ENCODE results near the gene MED22.
A peak's percentile ranks its signal among the peaks of the same experiment; 100 is the strongest.
"Not testable (repeated sequence)": the region's sequence is repeated elsewhere in the genome, so short reads cannot be mapped to it uniquely, and the experiment has no call there.

The MED22 gene

GRCh38 chr9:133347985-133348717, at the start of gene MED22, which contains the start of gene RPL7A:
Gene MED22, minus strand, starts transcription at chr9:133348131. Its CDS starts 1,469 bp downstream, at chr9:133346662.
Gene RPL7A, plus strand, starts transcription at chr9:133348218. Its CDS starts 26 bp downstream, at chr9:133348244.
- peak within 1 kb of the TSS; percentile 96 to 99 for H3K4me3 Mint-ChIP-seq
- DNase-seq (peak; percentile 91 to 95), ATAC-seq (peak; percentile 85)
- no peaks in the 10 kb centered on the region for H3K27me3 Mint-ChIP-seq
- H3K27ac Mint-ChIP-seq: peak within 1 kb of the TSS; percentile 100
- peaks cover 57% of the 10 kb centered on the region for H3K4me1 Mint-ChIP-seq
- H3K9me3 Mint-ChIP-seq: no peaks in the 10 kb centered on the region

- H3K4me3 Mint-ChIP-seq: no peak overlapping the region
- H3K27ac Mint-ChIP-seq: no peak overlapping the region
- no peaks in the 10 kb centered on the region for H3K4me1 Mint-ChIP-seq
- no peaks in the 10 kb centered on the region for H3K9me3 Mint-ChIP-seq
- no peak for DNase-seq
- no peak for ATAC-seq
- peaks cover 12% of the 10 kb centered on the region for H3K27me3 Mint-ChIP-seq
Observed at GRCh38 chr9:133397370-133397769, 49.4 kb upstream of the MED22 start.

GRCh38 chr9:133396952-133397351, 49.0 kb upstream of the MED22 start:
- no peak overlapping the region for H3K4me3 Mint-ChIP-seq
- ATAC-seq (peak; percentile 37), DNase-seq (no peak)
- H3K9me3 Mint-ChIP-seq: no peaks in the 10 kb centered on the region
- H3K27ac Mint-ChIP-seq: no peak overlapping the region
- H3K27me3 Mint-ChIP-seq: peaks cover 12% of the 10 kb centered on the region
- no peaks in the 10 kb centered on the region for H3K4me1 Mint-ChIP-seq

GRCh38 chr9:133394687-133395271, 46.8 kb upstream of the MED22 start:
- ATAC-seq (no peak), DNase-seq (no peak)
- H3K27ac Mint-ChIP-seq: peak overlapping the region in 1 of 2 donors; percentile 85
- H3K9me3 Mint-ChIP-seq: no peaks in the 10 kb centered on the region
- H3K4me3 Mint-ChIP-seq: no peak overlapping the region
- no peaks in the 10 kb centered on the region for H3K4me1 Mint-ChIP-seq
- H3K27me3 Mint-ChIP-seq: peaks cover 26% of the 10 kb centered on the region

DNA sequence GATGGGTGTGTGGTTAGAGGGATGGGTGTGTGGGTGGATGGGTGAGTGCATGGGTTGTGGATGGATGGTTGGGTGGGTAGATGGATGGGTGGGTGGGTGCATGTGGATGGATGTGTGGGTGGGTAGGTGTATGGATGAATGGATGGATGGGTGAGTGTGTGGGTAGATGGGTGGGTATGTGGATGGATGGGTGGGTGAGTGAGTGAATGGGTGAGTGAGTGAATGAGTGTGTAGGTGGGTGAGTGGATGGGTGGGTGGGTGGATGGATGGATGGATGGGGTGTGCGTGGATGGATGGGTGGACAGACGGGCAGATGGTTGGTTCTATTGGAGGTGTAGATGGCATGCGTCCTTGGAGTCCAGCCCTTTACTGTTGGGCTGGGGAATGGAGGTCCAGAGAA, 45.5 kb upstream of the MED22 start:
- Mint-ChIP-seq H3K27me3 (peaks cover 32% of the 10 kb centered on the region), H3K4me1 (no peaks in the 10 kb centered on the region), H3K9me3 (no peaks in the 10 kb centered on the region), H3K4me3 (no peak overlapping the region), H3K27ac (no peak overlapping the region)
- no peak for DNase-seq
- peak; percentile 27 for ATAC-seq

- not testable (repeated sequence) for H3K4me3 Mint-ChIP-seq, ATAC-seq, H3K9me3 Mint-ChIP-seq, DNase-seq, H3K4me1 Mint-ChIP-seq, H3K27ac Mint-ChIP-seq
- peaks cover 32% of the 10 kb centered on the region for H3K27me3 Mint-ChIP-seq
Observed at GRCh38 chr9:133392308-133392707, 44.4 kb upstream of the MED22 start.

DNA sequence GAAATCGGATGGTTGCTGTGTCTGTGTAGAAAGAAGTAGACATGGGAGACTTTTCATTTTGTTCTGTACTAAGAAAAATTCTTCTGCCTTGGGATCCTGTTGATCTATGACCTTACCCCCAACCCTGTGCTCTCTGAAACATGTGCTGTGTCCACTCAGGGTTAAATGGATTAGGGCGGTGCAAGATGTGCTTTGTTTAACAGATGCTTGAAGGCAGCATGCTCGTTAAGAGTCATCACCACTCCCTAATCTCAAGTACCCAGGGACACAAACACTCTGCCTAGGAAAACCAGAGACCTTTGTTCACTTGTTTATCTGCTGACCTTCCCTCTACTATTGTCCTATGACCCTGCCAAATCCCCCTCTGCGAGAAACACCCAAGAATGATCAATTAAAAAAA, 43.5 kb upstream of the MED22 start:
- H3K27me3 Mint-ChIP-seq: peaks cover 32% of the 10 kb centered on the region
- not testable (repeated sequence) for H3K9me3 Mint-ChIP-seq, H3K4me1 Mint-ChIP-seq, ATAC-seq, H3K4me3 Mint-ChIP-seq, DNase-seq, H3K27ac Mint-ChIP-seq

GRCh38 chr9:133390713-133391112, 42.8 kb upstream of the MED22 start:
- no peak for ATAC-seq
- H3K9me3 Mint-ChIP-seq: no peaks in the 10 kb centered on the region
- DNase-seq: no peak
- no peak overlapping the region for H3K4me3 Mint-ChIP-seq
- H3K4me1 Mint-ChIP-seq: no peaks in the 10 kb centered on the region
- peaks cover 32% of the 10 kb centered on the region for H3K27me3 Mint-ChIP-seq
- peak overlapping the region in 1 of 2 donors; percentile 74 for H3K27ac Mint-ChIP-seq

GRCh38 chr9:133389562-133389961, 41.6 kb upstream of the MED22 start:
- Mint-ChIP-seq H3K4me1 (no peaks in the 10 kb centered on the region), H3K27ac (no peak overlapping the region), H3K4me3 (no peak overlapping the region), H3K27me3 (peaks cover 26% of the 10 kb centered on the region), H3K9me3 (no peaks in the 10 kb centered on the region)
- no peak for ATAC-seq
- DNase-seq: no peak

DNA sequence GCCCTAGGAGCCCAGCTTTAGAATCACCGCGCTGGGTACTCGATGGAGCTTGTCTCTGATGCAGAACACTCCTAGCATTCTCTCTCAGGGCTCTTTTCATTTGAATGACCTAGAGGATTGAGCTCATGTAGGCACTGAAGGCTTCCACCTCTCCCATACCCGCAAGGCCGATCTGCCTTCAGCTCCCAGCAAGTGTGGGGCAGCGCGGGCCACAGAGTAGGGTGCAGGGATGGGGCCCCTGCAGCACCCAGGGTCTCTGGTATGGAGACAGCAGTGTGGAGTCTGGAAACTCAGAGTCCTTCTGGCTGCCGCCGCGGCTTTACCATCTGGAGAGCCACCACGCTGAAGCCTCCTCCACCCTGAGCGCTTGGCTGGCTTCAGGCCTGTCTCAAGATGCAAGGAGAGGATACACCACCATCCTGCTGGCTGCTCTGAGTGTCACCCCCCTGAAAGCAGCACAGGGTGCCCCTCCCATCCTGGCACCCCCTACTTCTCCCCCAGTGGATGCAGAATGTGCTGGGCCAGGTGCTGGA, 41.2 kb upstream of the MED22 start:
- DNase-seq: no peak
- Mint-ChIP-seq H3K9me3 (no peaks in the 10 kb centered on the region), H3K27me3 (peaks cover 22% of the 10 kb centered on the region), H3K4me1 (no peaks in the 10 kb centered on the region), H3K4me3 (no peak overlapping the region), H3K27ac (no peak overlapping the region)
- no peak for ATAC-seq

- Mint-ChIP-seq H3K9me3 (no peaks in the 10 kb centered on the region), H3K4me3 (no peak overlapping the region), H3K4me1 (no peaks in the 10 kb centered on the region), H3K27me3 (peaks cover 20% of the 10 kb centered on the region), H3K27ac (no peak overlapping the region)
- ATAC-seq (no peak), DNase-seq (no peak)
Observed at GRCh38 chr9:133387680-133388079, 39.7 kb upstream of the MED22 start.

DNA sequence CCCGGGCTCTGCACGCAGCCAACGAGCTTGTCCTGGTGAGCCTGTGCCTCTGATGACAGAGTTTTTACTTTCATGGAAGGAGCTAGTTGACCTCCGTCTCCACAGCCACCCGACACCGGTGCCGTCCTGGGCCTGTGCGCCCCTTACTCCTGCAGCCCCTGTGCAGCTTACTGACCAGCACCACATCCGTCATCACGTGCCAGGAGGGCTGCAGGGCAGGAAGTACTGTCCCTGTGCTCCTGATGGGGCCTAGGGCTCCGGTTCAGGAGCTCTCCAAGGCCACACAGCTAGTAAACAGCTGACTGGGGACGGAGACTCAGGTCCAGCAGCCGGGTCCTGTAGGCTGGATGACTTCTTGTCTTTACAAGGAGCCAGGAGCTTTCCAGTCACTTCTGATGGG, 38.4 kb upstream of the MED22 start:
- Mint-ChIP-seq H3K27me3 (peaks cover 20% of the 10 kb centered on the region), H3K27ac (no peak overlapping the region), H3K4me1 (no peaks in the 10 kb centered on the region), H3K9me3 (no peaks in the 10 kb centered on the region), H3K4me3 (no peak overlapping the region)
- DNase-seq: no peak
- no peak for ATAC-seq

DNA sequence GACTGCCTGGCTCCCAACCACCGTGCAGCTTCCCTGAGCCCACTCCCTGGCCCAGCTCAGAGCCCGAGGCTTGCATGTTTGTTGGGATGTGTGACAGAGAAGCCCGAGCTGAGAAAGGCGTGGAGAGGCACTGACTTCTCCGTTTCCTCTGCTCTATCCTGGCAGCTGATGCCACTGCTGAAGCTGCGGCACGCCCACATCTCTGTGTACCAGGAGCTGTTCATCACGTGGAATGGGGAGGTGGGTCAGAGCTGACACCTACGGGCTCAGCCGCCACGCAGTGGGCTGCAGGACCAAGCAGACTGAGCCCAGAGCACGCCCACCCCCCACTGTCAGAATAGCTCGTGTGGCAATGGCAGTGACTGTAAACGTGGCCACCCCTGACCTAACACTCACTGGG, 37.5 kb upstream of the MED22 start:
- Mint-ChIP-seq H3K27ac (no peak overlapping the region), H3K27me3 (peaks cover 13% of the 10 kb centered on the region), H3K4me1 (no peaks in the 10 kb centered on the region), H3K4me3 (no peak overlapping the region), H3K9me3 (no peaks in the 10 kb centered on the region)
- ATAC-seq: no peak
- no peak for DNase-seq

- DNase-seq (no peak), ATAC-seq (no peak)
- H3K9me3 Mint-ChIP-seq: no peaks in the 10 kb centered on the region
- no peaks in the 10 kb centered on the region for H3K4me1 Mint-ChIP-seq
- peaks cover 6% of the 10 kb centered on the region for H3K27me3 Mint-ChIP-seq
- H3K4me3 Mint-ChIP-seq: no peak overlapping the region
- H3K27ac Mint-ChIP-seq: no peak overlapping the region
Observed at GRCh38 chr9:133384736-133385321, 36.9 kb upstream of the MED22 start.

DNA sequence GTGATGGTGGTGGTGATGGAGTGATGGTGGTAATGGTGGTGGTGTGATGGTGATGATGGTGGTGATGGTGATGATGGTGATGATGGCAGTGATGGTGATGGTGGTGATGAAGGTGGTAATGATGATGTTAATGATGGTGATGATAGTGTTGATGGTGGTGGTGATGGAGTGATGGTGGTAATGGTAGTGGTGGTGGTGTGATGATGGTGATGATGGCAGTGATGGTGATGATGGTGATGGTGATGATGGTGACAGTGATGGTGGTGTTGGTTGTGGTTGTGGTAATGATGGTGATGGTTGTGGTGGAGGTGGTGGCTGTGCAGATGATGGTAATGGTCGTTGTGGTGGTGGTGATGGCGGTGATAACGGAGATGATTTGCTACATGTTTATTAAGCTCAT, 35.5 kb upstream of the MED22 start:
- no peak for ATAC-seq
- Mint-ChIP-seq H3K27ac (no peak overlapping the region), H3K27me3 (no peaks in the 10 kb centered on the region), H3K4me1 (peaks cover 2% of the 10 kb centered on the region), H3K9me3 (no peaks in the 10 kb centered on the region), H3K4me3 (no peak overlapping the region)
- DNase-seq: no peak

DNA sequence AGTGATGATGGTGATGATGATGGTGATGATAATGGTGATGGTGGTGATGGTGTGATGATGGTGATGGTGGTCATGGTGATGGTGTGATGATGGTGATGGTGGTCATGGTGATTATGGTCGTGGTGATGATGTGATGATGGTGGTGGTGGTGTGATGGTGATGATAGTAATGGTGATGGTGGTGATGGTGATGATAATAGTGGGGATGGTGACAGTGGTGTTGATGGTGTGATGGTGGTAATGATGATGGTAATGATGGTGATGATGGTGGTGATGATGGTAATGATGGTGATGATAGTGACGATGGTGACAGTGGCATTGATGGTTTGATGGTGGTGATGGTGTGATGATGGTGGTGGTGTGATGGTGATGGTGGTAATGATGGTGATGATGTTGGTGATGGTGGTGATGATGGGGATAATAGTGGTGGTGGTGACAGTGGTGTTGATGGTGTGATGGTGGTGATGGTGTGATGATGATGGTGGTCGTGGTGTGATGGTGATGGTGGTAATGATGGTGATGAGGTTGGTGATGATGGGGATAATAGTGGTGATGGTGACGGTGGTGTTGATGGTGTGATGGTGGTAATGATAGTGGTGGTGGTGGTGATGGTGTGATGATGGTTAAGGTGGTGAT, 34.7 kb upstream of the MED22 start:
- Mint-ChIP-seq H3K9me3 (no peaks in the 10 kb centered on the region), H3K27me3 (no peaks in the 10 kb centered on the region), H3K4me3 (no peak overlapping the region), H3K27ac (no peak overlapping the region), H3K4me1 (peaks cover 4% of the 10 kb centered on the region)
- ATAC-seq: no peak
- no peak for DNase-seq
